DLD1 (cell line): ENCODE measurements around the gene SSC4D.
"Not testable (repeated sequence)": the region's sequence is repeated elsewhere in the genome, so short reads cannot be mapped to it uniquely, and the experiment has no call there.

Source experiments
- in situ Hi-C: cut with HindIII; loops from 2 replicates; pipeline ENCODE4 v1.10.0; 2017; ENCODE audit warnings: low sequenced_read_pairs

The SSC4D gene

DNA sequence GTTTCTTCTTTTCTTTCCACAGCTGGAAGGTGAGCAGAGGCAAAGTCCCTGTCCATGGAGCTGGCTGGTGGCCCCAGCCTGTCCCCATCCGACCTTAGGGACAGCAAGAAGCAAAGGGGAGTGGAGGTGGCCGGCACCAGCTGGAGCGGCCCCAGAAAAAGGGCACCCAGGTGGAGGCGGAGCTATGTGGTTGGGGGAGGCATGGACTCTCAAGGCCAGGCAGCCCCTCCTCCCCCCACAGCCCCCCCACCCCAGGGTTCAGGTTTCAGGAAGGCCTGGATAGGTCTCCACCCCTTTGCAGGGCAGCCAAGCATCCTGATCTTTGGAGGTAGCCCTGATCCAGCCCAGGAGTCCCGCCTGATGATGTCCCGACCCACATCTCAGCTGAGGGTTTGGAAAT is at the start of gene SSC4D:
SSC4D (minus strand) TSS at position 161 of the 400 bp plus-strand sequence. CDS start 5,258 bp downstream, outside the sequence.
- in situ Hi-C loops = no loop called here

DNA sequence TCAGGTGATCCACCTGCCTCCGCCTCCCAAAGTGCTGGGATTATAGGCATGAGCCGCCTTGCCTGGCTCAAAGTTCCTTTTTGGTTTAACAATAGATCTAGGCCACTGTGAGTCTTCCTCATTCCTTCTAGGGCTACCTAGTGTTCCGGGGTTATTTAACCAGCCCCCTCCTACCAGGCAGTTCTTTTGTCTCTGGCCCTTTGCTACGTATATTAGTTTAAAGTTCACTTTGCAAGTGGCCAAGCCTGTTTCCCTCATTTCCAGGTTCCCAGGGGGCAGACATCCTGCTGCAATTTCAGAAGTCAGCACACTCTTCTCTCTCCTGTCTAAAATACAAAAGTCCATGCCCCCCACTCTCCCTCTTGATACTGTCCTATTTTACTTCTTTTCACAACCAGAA is 49.0 kb upstream of the SSC4D start:
- in situ Hi-C loops = not testable (repeated sequence)

DNA sequence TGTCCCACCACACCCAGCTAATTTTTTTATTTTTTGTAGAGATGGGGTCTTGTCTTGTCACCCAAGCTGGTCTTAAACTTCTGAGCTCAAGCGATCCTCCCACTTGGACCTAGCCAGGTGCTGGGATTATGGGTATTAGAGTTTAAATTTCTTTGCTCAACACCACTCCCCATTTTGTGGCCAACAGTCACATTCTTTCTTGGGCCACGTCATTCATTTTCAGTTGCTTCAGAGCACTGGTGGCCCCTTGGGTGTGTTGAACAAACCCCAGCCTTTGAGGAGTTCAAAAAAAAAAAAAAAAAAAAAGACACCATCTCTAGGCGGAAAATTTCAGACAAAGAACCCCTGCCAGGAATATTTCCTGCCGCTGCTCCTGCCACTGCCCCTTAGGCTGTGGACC is 47.5 kb upstream of the SSC4D start:
- in situ Hi-C loops = not testable (repeated sequence)

DNA sequence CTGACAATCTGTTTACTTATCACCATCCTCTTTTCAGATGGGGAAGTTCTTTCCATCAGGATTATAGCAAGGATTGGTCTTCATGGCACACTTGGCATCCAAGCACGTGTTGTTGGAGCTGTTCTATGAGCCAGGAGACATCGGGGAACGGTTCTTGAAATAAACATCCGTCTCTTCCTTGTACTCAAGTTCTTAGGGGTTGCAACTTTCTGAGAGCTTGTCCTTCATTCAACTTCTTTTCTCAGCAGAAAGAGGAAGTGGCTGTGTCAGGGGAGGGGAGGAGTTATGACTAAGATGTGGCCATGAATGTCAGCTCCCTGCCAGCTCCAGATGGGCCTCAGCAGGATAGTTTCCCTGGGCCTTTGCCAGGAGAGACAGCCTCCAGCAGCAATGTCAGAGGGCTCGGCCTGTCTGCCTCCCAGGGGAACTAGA is 36.1 kb upstream of the SSC4D start:
- in situ Hi-C loops = not testable (repeated sequence)

DNA sequence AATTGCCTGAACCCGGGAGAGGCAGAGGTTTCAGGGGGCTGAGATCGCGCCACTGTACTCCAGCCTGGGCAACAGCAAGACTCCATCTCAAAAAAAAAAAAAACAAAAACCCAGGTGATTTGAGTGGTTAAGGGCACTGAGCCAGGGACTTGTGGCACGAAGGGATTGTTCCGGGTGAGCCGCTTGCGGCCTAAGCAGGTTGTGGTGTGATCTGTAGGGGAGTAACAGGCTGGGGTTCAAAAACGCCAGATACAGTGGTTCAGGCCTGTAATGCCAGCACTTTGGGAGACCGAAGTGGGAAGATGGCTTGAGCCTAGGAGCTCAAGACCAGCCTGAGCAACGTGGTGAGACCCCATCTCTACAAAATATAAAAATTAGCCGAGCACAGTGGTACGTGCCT is 34.3 kb upstream of the SSC4D start:
- in situ Hi-C loops = not testable (repeated sequence)

DNA sequence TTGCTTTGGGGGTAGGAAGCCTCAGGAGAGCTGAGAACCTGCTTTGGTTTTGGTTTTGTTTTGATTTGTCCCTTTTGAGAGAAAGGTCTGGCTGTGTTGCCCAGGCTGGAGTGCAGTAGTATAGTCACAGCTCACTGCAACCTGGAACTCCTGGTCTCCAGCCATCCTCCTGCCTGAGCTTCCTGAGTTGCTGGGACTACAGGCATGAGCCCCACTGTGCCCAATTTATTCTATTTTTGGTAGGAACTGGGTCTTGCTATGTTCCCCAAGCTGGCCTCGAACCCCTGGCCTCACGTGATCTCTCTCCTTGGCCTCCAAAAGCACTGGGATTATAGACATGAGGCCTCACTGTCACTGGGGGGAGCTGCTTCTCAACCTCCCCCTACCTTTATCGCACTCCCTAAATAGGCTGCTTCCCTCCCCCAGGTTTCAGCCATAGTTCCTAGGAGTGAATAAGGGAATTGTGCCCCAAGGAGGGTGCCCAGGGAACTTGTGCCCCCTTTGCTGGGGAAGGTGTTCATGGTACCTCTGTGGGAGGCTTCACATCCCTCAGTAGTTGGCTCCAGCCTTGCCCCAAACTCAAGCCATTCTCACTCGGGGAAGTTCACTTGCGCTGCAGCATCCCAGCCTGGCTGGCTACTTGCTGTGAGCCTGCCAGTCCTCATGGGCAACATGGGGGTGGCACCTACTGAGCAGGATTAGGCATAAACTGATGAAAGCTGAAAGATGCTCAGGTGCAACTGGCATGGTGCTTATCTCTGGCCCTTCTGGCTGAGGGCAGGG is 33.4 kb upstream of the SSC4D start:
- in situ Hi-C loops = not testable (repeated sequence)

DNA sequence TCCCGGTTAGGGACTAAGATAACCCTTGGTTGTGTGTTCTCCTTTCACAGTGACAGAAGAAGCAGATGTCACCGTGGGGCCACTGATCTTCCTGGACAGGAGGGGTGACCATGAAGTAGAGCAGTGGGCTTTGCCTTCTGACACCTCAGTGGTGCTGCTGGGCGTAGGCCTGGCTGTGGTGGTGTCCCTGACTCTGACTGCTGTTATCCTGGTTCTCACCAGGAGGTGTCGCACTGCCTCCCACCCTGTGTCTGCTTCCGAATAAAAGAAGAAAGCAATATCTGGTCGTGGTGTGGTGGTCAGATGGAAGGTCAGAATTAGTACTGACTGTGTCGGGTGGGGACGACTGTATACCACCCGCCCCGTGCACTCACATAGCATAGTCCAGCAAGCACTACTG is 32.3 kb upstream of the SSC4D start:
- in situ Hi-C loops = not testable (repeated sequence)

DNA sequence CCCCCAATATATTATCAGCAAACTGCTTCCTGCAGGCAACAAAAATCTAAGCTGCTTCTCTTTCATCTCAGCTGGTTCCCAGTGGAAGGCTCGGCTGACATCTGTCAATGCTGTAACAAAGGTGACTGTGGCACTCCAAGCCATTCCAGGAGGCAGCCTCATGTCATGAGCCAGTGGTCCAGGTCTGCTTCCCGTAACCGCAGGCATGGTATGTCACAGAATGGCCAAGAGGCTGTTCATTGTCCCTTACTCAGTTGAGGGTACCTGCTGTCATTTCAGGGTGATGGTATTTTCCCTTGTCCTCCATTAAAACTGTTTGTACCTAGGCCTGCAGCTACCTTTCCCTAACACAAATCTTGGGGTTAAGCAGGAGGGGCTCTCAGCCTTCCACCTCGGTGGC is 30.9 kb upstream of the SSC4D start:
- in situ Hi-C loops = not testable (repeated sequence)

DNA sequence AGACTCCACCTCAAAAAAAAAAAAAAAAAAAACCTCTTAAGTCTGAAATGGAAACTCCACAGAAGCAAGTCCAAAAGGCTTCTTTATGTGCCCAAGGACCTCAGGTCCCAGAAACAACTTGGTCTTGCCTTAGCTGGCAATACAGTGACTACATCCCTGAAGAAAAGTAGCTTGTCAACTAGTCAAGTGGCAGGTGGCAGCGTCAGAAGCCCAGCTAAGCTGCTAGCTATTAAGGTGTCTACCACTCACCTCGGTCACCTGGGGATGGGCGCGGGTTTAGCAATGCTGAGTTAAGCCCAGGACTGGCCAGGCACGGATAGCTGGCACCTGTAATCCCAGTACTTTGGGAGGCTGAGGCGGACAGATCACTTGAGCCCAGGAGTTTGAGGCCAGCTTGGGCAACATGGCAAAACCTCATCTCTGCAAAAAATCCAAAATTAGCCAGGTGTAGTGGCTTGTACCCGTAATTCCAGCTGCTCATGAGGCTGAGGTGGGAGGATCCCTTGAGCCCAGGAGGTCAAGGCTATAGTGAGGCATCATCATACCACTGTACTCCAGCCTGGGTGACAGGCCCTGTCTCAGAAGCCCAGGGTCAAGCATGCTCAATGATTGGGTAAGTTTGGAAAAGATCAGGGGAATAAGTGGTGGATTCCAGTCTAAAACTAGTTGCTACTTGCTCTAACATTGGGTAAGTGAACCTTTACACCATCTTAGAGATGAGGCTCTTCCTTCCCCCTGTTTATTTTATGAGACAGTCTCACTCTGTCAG is 29.8 kb upstream of the SSC4D start:
- in situ Hi-C loops = not testable (repeated sequence)

DNA sequence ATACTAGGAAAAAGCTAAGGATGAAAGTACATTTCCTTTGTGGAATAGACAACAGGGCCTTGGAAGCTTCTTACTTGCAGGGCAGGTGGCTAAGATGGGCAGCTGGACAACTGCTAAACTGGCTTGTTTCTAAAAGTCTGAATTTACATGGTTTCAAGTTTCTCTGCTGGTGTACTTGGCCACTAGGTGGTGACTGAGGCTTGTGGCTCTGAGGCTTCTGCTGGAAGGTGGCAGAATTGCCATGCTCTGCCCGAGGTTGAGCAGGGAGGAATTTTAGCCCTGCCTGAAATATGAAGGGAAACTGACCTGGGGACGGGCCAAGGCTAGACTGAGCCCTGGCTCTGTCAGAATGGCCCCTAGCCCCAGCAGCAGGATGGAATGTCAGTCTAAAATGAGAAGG is 28.4 kb upstream of the SSC4D start:
- in situ Hi-C loops = not testable (repeated sequence)

DNA sequence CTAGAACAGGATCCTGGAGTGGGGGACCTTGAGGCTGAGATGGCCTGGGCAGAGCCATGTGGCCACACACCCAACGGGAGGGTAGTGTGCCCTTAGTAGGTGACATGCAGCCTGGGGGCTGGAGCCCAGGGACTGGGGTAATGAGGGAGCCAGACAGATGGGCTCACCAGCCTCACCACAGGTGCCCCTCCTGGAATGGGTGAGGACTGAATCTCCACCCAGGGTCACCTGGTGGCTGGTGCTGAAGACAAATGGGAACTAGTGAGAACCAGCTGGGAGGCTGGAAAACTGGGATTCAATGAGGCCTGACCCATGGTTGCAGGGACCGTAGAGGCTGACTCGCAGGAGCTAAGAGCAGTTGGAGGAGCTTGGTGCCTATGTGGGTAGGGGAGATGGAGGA is 21.3 kb upstream of the SSC4D start:
- in situ Hi-C loops = no loop called here

DNA sequence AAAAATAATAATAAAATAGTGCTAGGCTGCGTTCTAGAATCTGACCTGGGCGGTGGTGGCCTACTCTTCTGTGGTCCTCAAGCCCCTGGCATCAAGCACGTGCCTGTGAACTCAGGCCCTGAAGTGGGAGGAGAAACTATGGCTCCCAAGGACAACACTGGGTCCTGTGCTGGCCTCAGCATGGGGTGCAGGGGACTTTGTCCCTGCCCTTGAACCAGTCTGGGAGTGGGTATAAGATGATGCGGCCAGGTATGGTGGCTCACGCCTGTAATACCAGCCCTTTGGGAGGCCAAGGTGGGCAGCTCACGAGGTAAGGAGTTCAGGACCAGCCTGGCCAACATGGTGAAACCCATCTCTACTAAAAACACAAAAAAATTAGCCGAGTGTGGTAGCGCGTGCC is 20.7 kb upstream of the SSC4D start:
- in situ Hi-C loops = no loop called here

DNA sequence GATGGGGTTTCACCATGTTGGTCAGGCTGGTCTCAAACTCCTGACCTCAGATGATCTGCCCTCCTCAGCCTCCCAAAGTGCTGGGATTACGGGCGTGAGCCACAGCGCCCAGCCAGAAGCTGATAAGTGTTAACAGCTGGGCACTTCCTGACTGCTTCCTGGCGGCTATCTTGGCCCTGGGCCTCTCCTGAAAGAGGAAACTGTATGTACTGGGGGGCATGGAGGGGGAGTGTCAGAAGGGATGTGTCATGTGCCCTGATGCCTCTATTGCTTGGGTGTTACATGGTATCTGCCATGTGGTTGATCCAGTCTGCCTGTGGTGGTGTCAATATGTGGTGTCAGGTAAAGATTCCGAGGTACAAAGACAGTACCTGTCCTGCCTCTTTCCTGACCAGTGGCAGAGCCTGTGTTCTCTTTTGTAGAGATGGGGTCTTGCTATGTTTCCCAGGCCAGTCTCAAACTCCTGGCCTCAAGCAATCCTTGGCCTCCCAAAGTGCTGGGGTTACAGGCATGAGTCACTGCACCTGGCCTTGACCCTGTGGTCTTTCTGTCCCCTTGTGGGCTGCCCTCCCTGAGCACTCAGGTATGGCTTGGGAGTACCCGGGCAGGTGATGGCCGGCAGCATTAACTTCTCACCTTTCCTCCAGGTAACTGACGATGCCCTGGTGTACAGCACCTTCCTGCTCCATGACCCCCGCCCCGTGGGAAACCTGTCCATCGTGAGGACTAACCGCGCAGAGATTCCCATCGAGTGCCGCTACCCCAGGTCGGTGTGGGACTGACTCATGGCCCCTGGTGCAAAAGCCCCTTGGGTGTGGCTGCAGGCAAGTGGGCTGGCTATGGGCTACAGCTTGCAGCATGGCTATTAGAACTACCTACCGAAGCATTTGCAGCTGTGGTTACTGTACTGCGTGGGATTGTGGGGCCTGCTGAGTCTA is 19.6 kb upstream of the SSC4D start:
- in situ Hi-C loops = loop anchor here (10.0 kb wide), 1 partner anchor 104 kb away; no protein-coding TSS in a partner anchor

DNA sequence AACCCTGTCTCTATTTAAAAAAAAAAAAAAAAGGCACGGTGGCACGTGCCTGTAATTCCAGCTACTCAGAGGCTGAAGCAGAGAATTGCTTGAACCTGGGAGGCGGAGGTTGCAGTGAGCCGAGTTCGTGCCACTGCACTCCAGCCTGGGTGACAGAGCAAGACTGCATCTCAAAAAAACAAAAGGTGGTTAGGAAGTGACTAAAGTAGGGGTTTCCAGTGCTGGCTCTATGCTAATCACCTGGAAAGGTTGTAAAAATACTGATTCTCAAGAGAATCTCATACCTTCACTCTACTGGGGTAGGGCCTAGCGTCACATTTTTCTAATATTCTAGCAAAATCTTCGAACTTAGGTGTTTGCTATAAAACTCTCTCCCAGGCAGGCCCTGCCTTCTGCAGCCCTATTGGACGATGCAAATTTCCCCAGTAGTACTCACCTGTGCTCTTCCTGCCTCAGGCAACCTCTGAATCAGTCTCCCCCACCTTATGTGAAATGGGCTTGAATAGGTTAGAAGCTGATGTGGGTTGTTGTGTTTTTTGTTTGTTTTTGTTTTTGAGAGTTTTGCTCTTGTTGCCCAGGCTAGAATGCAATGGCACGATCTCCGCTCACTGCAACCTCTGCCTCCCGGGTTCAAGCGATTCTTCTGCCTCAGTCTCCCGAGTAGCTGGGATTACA is 18.8 kb upstream of the SSC4D start:
- in situ Hi-C loops = loop anchor here (10.0 kb wide), 1 partner anchor 103 kb away; no protein-coding TSS in a partner anchor

DNA sequence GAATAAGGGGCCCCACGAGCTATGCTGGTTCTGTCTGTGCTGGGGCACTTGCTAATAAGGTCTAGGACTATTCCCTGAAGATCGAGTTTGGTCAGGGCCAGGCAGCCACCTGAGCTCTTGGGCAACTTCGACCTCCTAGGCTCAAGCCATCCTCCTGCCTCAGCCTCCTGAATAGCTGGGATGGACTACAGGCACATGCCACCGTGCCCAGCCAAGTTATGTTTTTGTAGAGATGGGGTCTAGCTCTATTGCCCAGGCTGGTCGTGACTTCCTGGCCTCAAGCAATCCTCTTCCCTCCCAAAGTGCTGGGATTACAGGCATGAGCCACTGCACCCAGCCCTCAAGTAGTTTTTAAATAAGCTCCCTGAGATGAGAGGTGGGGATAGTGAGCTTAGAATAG is 18.1 kb upstream of the SSC4D start:
- in situ Hi-C loops = loop anchor here (10.0 kb wide), 1 partner anchor 103 kb away; no protein-coding TSS in a partner anchor

DNA sequence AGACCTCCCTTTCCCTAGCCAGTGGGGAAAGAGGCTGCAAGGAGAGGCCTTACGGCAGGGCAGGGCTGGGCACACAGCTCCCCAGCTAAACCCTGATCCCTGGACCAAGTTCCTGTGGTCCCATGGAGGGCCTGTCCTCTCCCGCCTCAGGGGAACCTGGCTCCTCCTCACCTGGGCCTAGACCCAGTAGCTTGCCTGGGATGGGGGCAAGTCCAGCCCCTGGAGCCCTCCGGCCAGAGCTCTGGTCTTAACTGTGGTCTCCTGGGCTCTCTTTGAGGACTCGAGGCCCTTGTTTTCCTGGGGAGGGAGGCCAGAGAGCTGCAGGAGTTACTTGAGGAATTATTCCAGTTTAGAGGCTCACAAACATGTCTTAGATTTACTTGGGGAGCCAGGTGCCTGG is 16.7 kb upstream of the SSC4D start:
- in situ Hi-C loops = loop anchor here (10.0 kb wide), 1 partner anchor 101 kb away; no protein-coding TSS in a partner anchor

DNA sequence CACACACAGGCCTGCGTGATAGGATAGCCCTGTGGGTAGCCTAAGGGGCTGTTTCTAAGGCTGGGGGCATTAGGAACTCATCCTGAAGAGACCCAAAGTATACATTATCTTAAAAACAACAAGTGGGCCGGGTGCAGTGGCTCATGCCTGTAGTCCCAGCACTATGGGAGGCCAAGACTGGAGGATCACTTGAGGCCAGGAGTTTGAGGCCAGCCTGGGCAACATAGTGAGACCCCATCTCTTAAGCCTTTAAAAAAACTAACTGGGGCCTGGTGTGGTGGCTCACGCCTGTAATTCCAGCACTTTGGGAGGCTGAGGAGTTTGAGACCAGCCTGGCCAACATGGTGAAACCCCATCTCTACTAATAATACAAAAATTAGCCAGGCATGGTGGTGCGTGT is 16.1 kb upstream of the SSC4D start:
- in situ Hi-C loops = loop anchor here (10.0 kb wide), 1 partner anchor 101 kb away; no protein-coding TSS in a partner anchor

DNA sequence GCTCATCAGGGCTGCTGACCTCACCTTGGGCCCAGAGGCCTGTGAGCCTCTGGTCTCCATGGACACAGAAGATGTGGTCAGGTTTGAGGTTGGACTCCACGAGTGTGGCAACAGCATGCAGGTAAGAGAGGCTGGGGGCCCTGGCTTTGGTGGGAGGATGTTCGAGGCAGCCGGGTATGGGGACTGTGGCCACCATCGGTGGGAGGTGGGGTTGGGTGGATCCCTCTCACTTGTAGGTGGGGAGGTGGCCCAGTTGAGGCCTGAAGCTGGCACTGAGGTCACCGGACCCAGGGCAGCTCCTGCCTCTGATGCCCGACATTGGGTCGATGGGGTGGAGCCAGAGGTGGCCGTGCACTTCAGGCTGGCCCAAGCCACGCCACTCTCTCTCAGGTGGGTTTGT is 15.7 kb upstream of the SSC4D start:
- in situ Hi-C loops = loop anchor here (10.0 kb wide), 1 partner anchor 100 kb away; no protein-coding TSS in a partner anchor

DNA sequence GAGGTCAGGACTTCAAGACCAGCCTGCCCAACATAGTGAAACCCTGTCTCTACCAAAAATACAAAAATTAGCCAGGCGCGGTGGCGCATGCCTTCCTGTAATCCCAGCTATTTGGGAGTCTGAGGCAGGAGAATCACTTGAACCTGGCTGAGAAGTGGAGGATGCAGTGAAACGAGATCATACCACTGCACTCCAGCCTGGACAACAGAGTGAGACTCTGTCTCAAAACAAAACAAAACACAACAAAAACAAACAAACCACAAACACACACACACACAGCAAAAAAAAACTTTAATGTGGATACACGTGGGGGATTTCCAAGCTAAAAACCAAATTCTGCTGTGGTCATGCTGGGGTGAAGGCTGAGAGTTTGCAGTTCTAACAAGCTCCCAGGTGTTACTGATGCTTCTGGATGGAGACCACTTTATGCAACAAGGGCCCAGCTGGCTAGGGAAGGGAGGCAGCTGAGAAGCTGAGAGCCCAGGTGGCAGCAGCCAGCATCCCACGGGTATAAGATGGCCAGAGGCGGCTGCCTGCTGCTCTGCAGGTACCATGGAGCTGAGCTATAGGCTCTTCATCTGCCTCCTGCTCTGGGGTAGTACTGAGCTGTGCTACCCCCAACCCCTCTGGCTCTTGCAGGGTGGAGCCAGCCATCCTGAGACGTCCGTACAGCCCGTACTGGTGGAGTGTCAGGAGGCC is 15.1 kb upstream of the SSC4D start, which contains the start of gene ZP3:
ZP3 (plus strand) TSS at position 538 of the 699 bp plus-strand sequence; CDS start at position 553, 15 bp downstream.
- in situ Hi-C loops = loop anchor here (10.0 kb wide), 1 partner anchor 100 kb away; no protein-coding TSS in a partner anchor
